Keratinocyte (primary cell): ENCODE measurements around the gene TSFM. TPM values are rescaled to one million over a fixed set of nuclear protein-coding genes. Genes with fewer than 3 reads are reported as not detected.

Source experiments
- DNase-seq: peaks from one replicate; pipeline ENCODE4 v3.0.0-alpha.2; 2011; ENCODE audit warnings: low read depth, missing footprints, low spot score
- FAIRE-seq: peaks from 2 replicates; lab custom pipeline; 2011; peaks lifted over from hg19 to GRCh38; lab: Jason Lieb, UNC
- H2AFZ ChIP-seq: 2 replicates; pipeline ENCODE4 v1.6.0; 2012; ENCODE audit warnings: low read length, control low read depth, inconsistent platforms; ENCODE audit not compliant: control insufficient read depth
- H3K27ac ChIP-seq: 2 replicates; pipeline ENCODE4 v1.5.1; 2011; ENCODE audit warnings: low read length; ENCODE audit not compliant: control insufficient read depth, insufficient read depth
- H3K27me3 ChIP-seq: 3 replicates; pipeline ENCODE4 v1.6.0; 2011; ENCODE audit warnings: low read length; ENCODE audit not compliant: control insufficient read depth, insufficient read depth; ENCODE audit errors: extremely low read depth
- H3K36me3 ChIP-seq, 2 experiments: 2 replicates in 1 of 2; 3 replicates in 1 of 2; pipeline ENCODE4 v1.5.1; 2011; ENCODE audit warnings: low read length in 2 of 2, mild to moderate bottlenecking in 1 of 2; ENCODE audit not compliant: control insufficient read depth in 2 of 2, insufficient read depth in 2 of 2; ENCODE audit errors: extremely low read depth in 1 of 2
- H3K4me1 ChIP-seq: 3 replicates; pipeline ENCODE4 v1.5.1; 2011; ENCODE audit warnings: low read length; ENCODE audit not compliant: control insufficient read depth, insufficient read depth; ENCODE audit errors: extremely low read depth
- H3K4me2 ChIP-seq: 3 replicates; pipeline ENCODE4 v1.6.0; 2011; ENCODE audit warnings: low read depth, low read length; ENCODE audit not compliant: control insufficient read depth, insufficient read depth; ENCODE audit errors: extremely low read depth
- H3K4me3 ChIP-seq, 3 experiments: fragments of 200-600 bp in 1 of 3; sonication (generic) in 1 of 3; 2 replicates in 2 of 3; 3 replicates in 1 of 3; pipeline ENCODE4 v1.5.1; 2011 to 2016; ENCODE audit warnings: low read length in 3 of 3, mild to moderate bottlenecking in 3 of 3, control low read depth in 2 of 3, inconsistent platforms in 1 of 3, low read depth in 1 of 3, mixed read lengths in 1 of 3, mixed run types in 1 of 3, moderate library complexity in 1 of 3; ENCODE audit not compliant: control insufficient read depth in 2 of 3, insufficient read depth in 2 of 3; ENCODE audit errors: extremely low read depth in 1 of 3
- H3K79me2 ChIP-seq: 2 replicates; pipeline ENCODE4 v1.6.0; 2012; ENCODE audit warnings: low read length; ENCODE audit not compliant: control insufficient read depth, insufficient read depth
- H3K9ac ChIP-seq: 3 replicates; pipeline ENCODE4 v1.6.0; 2011; ENCODE audit warnings: low read length; ENCODE audit not compliant: control insufficient read depth, insufficient read depth; ENCODE audit errors: extremely low read depth
- H3K9me1 ChIP-seq: 3 replicates; pipeline ENCODE4 v1.6.0; 2011; ENCODE audit warnings: low read length; ENCODE audit not compliant: control insufficient read depth, insufficient read depth; ENCODE audit errors: extremely low read depth
- H3K9me3 ChIP-seq: 2 replicates; pipeline ENCODE4 v1.5.1; 2012; ENCODE audit warnings: low read depth, low read length; ENCODE audit not compliant: control insufficient read depth
- H4K20me1 ChIP-seq: 3 replicates; pipeline ENCODE4 v1.6.0; 2011; ENCODE audit warnings: low read length; ENCODE audit not compliant: control insufficient read depth, insufficient read depth; ENCODE audit errors: extremely low read depth
- EZH2 ChIP-seq: IDR thresholded peaks from one replicate; pipeline ENCODE4 v1.6.1; 2012; ENCODE audit warnings: inconsistent platforms, mild to moderate bottlenecking, low read length, moderate library complexity
- dilution Hi-C: fragments of 300-500 bp; cut with MboI; formaldehyde crosslinking; loops from one replicate; pipeline ENCODE4 v1.7.0; 2020; ENCODE audit warnings: low sequenced_read_pairs; ENCODE audit not compliant: extremely low pct_ligation_motif_present
- polyA plus RNA-seq, 5 experiments: library from polyadenylated mRNA; depleted of rRNA in 3 of 5; stranded (reverse) in 3 of 5; stranded (forward) in 1 of 5; unstranded in 1 of 5; fragments of >200 nt; gene quantifications; 1 replicate in 1 of 5; 2 replicates in 3 of 5; 3 replicates in 1 of 5; pipeline versions ENCODE4 v1.2.1 to v1.2.3, GENCODE V29; 2011 to 2012; ENCODE audit warnings: missing spikeins in 2 of 5, low read depth in 1 of 5, low replicate concordance in 1 of 5
- TF ChIP-seq, protein P1 (sequence below), 3 experiments: IDR thresholded peaks in 1 of 3; conservative IDR thresholded peaks in 1 of 3; optimal IDR thresholded peaks in 1 of 3; 2 replicates in 2 of 3; 3 replicates in 1 of 3; pipeline versions ENCODE3 to v1.5.1; 2011; ENCODE audit warnings: low read length in 3 of 3, mild to moderate bottlenecking in 3 of 3, moderate library complexity in 2 of 3, control low read depth in 1 of 3, inconsistent platforms in 1 of 3; ENCODE audit not compliant: insufficient read depth in 2 of 3; ENCODE audit errors: extremely low read depth in 1 of 3

The TSFM gene
- polyA plus RNA-seq, 1 donor (not counting 4 experiments of a cell fraction or from before 2014, with no cell fraction given), result 30.5 TPM

DNA sequence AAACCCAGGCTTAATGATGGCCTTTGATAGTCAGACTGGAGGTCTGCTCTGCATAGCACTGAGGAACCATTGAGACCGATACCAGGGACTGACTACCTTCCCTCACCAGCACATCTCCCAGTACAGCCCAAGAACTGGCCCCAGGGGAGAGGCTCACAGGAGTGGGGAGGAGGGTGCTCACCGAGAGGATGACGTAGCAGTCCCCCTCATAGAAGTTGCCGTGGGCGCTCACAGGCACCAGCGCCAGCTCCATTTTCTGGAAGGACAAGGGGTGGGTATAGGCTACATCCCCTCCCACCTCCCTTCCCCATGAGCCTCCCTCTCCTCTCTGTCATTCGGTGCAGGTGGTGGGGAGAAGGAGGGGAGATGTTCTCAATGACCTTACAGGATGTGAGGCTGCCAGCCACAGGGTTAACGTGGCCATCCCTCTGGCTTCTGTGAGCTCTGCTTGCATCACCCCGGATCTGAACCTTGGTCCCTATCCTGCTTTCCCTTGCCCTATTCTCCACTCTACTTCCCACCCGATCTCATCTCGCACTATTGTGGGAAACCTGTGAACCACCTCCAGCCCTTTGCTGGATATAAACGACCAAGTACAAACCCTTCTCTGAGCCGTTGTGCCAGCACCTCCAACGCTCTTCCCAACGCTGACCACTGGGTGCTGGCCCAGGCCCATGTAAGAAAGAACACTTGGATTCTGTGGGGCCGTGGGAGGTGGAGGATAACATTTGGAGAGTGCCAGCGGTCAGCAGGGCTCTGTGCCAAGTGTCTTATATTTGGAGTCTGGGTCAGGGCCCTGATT, 31.6 kb downstream of the TSFM start:
- H3K4me2 ChIP-seq, result no peak overlapping the region
- H3K9me1 ChIP-seq, result no peaks in the 10 kb centered on the region
- H3K4me3 ChIP-seq, result no peak overlapping the region
- no peak for FAIRE-seq
- no peaks in the 10 kb centered on the region for H3K9me3 ChIP-seq
- dilution Hi-C loops, result no loop called here
- no peaks in the 10 kb centered on the region for H3K27me3 ChIP-seq
- no peak for TF ChIP-seq EZH2
- TF ChIP-seq, protein P1, sequence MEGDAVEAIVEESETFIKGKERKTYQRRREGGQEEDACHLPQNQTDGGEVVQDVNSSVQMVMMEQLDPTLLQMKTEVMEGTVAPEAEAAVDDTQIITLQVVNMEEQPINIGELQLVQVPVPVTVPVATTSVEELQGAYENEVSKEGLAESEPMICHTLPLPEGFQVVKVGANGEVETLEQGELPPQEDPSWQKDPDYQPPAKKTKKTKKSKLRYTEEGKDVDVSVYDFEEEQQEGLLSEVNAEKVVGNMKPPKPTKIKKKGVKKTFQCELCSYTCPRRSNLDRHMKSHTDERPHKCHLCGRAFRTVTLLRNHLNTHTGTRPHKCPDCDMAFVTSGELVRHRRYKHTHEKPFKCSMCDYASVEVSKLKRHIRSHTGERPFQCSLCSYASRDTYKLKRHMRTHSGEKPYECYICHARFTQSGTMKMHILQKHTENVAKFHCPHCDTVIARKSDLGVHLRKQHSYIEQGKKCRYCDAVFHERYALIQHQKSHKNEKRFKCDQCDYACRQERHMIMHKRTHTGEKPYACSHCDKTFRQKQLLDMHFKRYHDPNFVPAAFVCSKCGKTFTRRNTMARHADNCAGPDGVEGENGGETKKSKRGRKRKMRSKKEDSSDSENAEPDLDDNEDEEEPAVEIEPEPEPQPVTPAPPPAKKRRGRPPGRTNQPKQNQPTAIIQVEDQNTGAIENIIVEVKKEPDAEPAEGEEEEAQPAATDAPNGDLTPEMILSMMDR (optimal IDR thresholded peaks at IDR 0.05 in 1 of 3, IDR thresholded peaks at IDR 0.05 in 1 of 3, conservative IDR thresholded peaks at IDR 0.05 in 1 of 3; ENCODE audit: extremely low read depth in 1 of 3, insufficient read depth in 2 of 3, low read length in 3 of 3), result no peak
- H3K9ac ChIP-seq, result no peak overlapping the region
- DNase-seq, result no peak
- peaks cover 5 to 11% of the 10 kb centered on the region in 2 experiments for H3K36me3 ChIP-seq
- no peaks in the 10 kb centered on the region for H4K20me1 ChIP-seq
- H3K27ac ChIP-seq, result no peak overlapping the region
- no peaks in the 10 kb centered on the region for H3K79me2 ChIP-seq
- peaks cover 9% of the 10 kb centered on the region for H3K4me1 ChIP-seq
- no peak overlapping the region for H2AFZ ChIP-seq

GRCh38 chr12:57815177-57816000, 32.8 kb downstream of the TSFM start:
- no peaks in the 10 kb centered on the region for H3K9me3 ChIP-seq
- H2AFZ ChIP-seq, result no peak overlapping the region
- no peak overlapping the region for H3K27ac ChIP-seq
- H3K79me2 ChIP-seq, result no peaks in the 10 kb centered on the region
- dilution Hi-C loops, result no loop called here
- FAIRE-seq (no peak), DNase-seq (no peak)
- no peaks in the 10 kb centered on the region for H3K9me1 ChIP-seq
- peaks cover 5% of the 10 kb centered on the region for H3K4me1 ChIP-seq
- H4K20me1 ChIP-seq, result no peaks in the 10 kb centered on the region
- no peak overlapping the region for H3K9ac ChIP-seq
- TF ChIP-seq, protein P1 (optimal IDR thresholded peaks at IDR 0.05 in 1 of 3, IDR thresholded peaks at IDR 0.05 in 1 of 3, conservative IDR thresholded peaks at IDR 0.05 in 1 of 3; ENCODE audit: extremely low read depth in 1 of 3, insufficient read depth in 2 of 3, low read length in 3 of 3), result peak in 1 of 3 experiments; percentile 41
- TF ChIP-seq EZH2, result no peak
- no peak overlapping the region for H3K4me3 ChIP-seq
- no peaks in the 10 kb centered on the region for H3K27me3 ChIP-seq
- H3K36me3 ChIP-seq, result peaks cover 5 to 11% of the 10 kb centered on the region in 2 experiments
- no peak overlapping the region for H3K4me2 ChIP-seq
